ENCODE results near the gene NOM1.

DNA sequence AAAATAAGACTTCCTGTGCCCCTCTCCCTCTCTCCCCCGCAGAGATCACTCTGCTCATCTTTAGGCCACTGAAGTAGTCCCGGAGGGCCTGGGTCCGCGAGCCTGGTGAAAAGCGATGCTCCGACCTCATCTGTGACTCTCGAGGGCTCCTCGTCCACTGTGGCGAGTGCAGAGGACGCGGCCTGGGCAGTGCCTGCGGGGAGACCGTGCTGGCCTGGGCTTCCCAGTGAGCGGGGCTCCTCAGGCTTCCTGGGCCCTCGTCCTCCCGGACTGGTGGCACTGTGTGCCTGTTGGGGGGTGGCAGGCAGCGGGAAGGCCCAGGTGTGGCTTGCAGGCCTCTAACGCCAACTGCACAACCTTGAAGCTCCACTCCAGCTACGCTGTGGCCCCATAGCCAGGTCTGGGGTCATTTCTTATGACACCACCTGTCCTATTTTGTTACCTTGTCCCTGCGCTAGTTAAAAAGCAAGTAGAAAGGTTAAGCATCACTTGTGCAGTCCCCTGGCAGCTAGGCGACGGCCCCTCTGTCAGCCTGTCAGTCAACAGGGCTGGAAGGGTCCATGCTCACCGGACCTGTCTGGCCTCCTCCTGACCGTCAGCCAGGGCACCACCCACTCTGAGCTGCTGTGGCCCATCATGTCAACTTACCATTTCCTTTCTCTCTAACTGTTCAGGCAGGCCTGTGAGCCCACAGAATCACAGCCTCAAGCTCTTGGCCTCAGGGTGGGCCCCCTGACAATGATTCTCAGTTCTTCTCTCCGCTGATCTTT lies 40.4 kb downstream of the NOM1 start:
- TF ChIP-seq, protein P1, sequence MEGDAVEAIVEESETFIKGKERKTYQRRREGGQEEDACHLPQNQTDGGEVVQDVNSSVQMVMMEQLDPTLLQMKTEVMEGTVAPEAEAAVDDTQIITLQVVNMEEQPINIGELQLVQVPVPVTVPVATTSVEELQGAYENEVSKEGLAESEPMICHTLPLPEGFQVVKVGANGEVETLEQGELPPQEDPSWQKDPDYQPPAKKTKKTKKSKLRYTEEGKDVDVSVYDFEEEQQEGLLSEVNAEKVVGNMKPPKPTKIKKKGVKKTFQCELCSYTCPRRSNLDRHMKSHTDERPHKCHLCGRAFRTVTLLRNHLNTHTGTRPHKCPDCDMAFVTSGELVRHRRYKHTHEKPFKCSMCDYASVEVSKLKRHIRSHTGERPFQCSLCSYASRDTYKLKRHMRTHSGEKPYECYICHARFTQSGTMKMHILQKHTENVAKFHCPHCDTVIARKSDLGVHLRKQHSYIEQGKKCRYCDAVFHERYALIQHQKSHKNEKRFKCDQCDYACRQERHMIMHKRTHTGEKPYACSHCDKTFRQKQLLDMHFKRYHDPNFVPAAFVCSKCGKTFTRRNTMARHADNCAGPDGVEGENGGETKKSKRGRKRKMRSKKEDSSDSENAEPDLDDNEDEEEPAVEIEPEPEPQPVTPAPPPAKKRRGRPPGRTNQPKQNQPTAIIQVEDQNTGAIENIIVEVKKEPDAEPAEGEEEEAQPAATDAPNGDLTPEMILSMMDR (IDR thresholded peaks at IDR 0.05; ENCODE audit: insufficient read depth, low read depth, low read length), result no peak
- TF ChIP-seq EZH2 (IDR thresholded peaks at IDR 0.05; ENCODE audit: insufficient read depth, low read length), result no peak

Data from astrocyte (in vitro differentiated cells and primary cell).